ENCODE results near the gene RBM18.

RBM18 gene

DNA sequence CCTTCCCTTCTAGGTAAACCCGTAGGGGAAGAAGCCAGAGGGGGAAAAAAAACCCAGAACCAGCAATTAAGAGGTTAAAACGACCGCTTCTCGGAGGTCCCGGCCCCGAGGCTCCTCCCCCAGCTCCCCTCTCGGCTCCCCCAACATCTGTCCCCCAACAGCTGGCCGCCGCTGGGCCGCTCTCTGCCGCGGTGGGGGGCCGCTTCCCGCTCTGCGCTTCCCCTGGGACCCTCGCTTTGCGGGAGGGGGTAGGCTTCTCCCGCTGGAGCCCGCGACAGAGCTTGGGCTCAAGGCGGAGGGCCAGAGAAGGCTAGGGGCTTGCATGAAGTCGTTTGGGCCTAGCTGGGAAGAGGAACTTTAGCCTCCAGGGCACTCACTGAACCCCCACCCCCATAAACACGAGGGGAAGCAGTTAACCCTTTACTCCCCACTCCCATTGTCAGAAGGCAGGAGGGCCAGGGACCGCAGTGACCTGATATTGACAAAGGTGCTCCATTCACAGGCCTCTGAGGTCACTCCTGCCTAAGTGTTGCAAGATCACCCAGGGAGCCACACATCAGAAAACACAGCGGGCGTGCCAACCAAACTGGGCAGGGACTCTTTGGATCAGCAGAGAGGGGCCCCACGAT, 43.3 kb downstream of the RBM18 start:
- no peak for DNase-seq (ENCODE audit: low spot score)

DNA sequence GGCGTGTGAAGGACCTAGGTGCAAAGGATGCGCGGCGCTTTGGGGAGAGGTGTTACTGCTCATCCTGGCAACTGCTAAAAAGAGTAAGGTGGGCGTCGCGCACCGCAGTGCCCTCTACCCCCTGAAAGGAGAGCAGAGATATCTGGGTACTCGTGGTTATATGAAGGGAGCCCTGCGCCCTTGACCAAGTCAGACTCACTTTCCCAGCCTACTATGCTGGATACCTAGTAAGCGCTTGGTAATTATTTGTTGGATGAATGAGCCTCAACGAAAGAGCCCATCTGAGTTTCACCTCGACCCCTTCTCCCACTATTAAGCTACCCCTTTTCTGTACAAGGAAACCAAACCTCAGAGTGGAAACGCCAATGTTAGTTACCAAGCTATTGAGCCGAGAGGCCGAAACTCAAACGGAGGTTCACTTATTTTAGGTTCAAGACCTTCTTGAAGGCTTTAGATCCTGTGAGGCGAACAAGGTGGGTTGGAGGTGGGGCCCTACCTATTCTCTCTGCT, 43.9 kb downstream of the RBM18 start:
- DNase-seq (ENCODE audit: low spot score): no peak

DNA sequence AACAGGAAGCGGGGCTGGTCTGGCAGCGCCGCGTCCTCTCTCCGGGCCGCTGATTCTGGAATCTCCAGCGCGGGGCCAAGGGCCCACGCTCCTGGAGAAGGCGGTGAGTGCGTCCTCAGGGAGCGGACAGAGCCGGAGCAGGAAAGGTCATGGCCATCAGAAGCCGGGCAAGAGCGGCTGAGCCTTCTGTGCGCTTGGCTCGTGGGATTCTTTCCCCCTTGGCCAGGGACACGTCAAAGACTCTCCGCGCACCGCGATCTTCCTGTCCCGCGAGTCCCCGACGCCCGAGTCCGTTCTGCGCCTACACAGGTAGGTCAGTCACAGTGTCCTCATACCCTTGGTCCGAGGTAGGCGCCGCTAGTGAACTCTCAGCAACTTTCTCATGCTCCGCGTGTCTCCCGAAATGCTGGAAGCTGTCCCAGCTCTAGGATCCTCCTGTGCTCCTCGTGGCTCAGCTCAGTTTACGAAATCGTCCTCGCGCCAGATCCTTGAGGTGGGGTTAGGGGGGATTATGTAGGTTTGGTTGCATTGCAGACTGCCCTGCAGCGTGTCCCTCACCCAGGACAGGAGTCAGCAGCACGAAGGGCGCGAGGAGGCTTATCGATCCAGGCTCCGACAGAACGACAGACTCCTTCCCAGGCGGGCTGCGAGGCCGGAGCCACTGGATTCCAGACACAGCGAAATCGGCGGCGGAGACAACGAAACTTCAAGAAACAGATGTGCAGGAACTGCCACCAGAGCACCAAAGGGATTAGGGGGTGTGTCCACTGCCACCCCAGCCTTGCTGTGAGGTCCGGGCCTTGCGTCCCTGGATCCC, 44.6 kb downstream of the RBM18 start:
- DNase-seq (ENCODE audit: low spot score): no peak

- DNase-seq (ENCODE audit: low spot score): no peak
These were observed 45.4 kb downstream of the RBM18 start for GRCh38 chr9:122218935-122219855.

DNA sequence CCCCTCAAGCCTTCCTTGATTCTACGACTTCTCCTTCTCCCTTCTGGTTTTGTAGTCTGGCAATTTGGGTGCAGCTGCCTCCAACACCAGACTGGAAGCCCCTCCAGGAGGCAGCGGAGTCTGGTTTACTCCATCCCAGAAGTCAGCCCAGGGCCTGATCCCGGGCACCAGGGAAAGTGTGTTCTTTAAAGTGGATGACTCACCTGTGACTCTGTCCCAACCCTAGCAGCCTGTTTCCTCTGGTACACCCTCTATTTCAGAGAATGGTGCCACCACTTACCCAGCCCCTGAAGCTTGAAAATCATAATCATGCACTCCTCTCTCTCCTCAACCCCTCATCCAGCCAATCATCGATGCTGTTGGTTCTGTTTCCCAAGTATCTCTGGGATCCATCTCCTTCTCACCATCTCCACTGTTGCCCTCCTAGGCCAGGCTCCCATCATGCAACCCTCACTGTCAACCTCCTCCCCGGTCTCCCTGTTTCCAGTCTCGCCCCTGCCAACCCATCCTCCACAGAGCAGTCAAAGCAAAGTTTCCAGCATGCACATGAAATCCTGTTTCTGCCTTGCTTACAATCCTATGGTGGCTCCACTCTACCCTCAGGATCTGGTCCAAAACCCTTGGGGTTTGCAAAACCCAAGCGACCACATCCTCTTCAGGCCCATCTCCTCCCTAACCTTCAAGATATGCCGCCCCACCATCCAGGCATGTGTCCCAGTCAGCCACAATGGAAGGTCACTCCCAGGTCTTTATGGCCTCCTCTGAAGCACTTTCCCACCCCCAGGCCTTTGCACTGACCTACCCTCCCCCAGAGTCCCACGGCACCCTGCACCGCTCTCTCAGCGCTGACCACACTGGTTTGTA, 46.3 kb downstream of the RBM18 start:
- DNase-seq (ENCODE audit: low spot score): no peak

GRCh38 chr9:122217640-122218039, 47.0 kb downstream of the RBM18 start:
- no peak for DNase-seq (ENCODE audit: low spot score)

- no peak for DNase-seq (ENCODE audit: low spot score)
These were observed 47.7 kb downstream of the RBM18 start for GRCh38 chr9:122216798-122217418.

GRCh38 chr9:122216138-122216797, 48.4 kb downstream of the RBM18 start:
- DNase-seq (ENCODE audit: low spot score): no peak

DNA sequence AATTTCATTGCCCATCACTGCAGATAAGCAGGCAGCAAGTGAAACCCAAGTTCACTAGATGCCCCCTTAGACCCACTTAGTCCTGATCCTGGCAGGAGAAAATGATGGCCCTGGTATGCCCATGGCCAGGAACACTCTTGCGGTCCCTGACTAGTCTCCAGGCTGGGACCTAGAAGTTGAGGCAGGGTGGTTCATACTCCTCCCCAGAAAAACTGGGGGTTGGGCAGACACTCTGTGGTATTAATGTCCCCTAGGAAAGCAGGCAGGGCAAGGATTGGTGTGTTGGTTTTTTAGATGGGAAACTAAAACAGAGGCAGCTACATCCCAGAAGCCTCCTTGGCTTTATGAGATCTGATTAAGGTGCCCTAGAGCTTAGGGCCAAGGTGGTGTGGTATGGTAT, 49.0 kb downstream of the RBM18 start:
- no peak for DNase-seq (ENCODE audit: low spot score)

DNA sequence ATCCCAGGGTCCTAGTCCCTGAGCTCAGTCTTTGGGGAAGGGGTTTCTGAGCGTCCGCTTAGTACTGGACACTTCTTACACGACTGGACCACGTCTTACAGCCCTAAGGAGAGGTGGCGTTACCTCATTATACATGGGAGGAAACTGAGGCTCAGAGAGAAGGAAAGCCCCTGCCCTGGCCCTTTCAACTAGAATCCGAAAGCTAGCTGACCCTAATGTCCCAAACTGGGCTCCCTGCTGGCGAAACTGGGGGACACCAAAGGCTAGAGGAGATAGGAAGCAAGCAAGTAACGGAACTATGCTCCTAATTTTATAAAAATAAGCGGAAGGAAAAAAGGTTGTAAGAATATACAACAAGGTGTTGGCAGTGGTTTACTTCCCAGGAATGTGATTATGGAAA, 50.1 kb downstream of the RBM18 start:
- DNase-seq (ENCODE audit: low spot score): no peak

GRCh38 chr9:122213589-122214413, 50.8 kb downstream of the RBM18 start:
- no peak for DNase-seq (ENCODE audit: low spot score)

GRCh38 chr9:122213102-122213588, 51.5 kb downstream of the RBM18 start:
- no peak for DNase-seq (ENCODE audit: low spot score)

DNA sequence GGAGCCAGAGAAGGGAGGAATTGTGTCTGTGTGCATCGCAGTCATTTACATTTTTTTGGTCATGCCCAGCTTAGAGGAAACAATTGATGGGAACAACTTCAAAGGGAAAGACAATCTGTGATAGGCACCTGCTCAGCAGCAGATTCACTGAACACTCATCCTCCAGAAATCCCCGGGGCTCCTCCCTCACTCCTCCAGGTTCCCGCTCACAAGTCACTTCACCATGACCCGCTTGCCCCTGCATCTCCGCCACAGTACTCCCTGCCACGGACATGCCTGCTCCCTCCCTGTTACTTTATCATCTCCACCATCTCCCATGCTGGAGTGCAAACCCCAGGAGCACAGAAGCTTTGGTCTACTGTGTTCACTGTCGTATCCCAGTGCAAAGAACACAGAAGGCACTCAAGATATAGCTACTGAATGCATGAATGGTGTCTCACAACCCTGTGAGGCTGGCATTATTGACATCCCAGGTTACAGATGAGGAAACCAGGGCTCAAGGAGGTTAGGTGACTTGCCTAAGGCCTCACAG, 52.1 kb downstream of the RBM18 start:
- DNase-seq (ENCODE audit: low spot score): no peak

GRCh38 chr9:122209451-122209850, 55.2 kb downstream of the RBM18 start:
- DNase-seq (ENCODE audit: low spot score): no peak

- DNase-seq (ENCODE audit: low spot score): no peak
These were observed 57.5 kb downstream of the RBM18 start for GRCh38 chr9:122207096-122207495.

DNA sequence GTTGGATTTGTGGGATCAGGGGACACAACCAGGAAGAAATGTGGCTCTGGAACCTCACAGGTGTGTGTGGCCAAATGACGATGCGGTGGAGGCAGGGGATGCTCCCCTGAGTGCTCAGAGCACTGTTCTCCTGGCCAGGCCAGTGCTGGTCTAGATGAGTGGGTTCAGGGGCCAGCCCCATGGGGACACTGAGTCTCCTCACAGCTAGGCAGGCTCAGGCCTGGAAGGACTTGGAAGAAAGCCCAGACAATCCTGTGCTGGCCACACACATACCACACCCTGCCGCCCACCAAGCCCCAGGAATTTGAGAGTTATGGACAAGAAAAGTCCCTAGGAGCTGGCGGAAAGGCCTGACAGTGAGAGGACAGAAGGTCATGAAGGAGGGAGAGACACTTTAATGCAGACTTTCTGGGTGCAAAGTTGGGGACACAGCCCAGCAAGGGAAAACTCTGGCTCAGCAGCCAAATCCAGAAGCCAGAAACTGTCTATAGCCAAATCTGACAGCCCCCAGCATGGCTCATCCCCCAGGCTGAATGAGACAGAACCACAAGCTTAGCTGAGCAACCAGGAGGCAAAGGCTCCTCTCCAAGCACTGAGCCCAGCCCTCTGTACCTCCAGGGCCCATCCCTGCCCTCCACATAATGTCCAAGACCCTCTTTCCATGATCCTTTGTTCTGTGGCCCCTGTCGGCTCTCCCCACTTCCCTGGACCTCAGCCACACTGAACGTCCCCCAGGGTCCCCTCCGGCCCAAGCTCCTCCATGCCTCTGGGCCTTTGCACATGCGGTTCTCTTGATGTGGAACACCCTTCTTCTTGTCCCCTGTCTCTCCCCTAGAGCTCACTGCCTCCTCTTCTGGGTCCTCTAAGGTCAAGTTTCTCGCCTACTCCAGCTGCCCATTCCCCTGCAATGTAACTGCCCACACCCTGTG, 58.3 kb downstream of the RBM18 start:
- no peak for DNase-seq (ENCODE audit: low spot score)

- DNase-seq (ENCODE audit: low spot score): no peak
These were observed 59.5 kb downstream of the RBM18 start for GRCh38 chr9:122205176-122205575.

DNA sequence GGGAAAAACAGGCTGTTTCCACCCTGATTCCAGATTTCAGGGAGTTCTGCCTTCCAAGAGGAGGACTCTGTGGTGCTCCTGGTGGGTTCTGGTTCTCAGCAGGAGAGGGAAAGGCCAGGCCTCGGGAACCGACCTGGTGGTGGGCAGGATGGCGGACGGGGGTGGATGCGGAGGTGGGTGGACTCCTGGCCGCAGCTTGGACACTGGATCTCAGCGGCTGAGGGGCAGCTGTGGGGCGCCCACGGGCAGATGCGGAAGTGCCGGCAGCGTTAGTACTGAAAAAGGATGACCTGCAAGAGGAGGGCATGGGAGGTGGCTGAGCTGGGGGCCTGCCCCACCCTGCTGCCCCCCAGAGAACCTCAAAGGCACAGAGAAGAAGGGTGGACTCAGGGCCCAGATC, 60.1 kb downstream of the RBM18 start:
- no peak for DNase-seq (ENCODE audit: low spot score)
